Stimulated activated CD8-positive, alpha-beta memory T cell treated with anti-CD3 and anti-CD28 coated beads, Interleukin-15, amount 100 ng/mL, for 24 hours (primary cell): Measurements from ENCODE around the gene C10orf88.
"Not testable (repeated sequence)": the region's sequence is repeated elsewhere in the genome, so short reads cannot be mapped to it uniquely, and the experiment has no call there.

ENCODE experiments used
- DNase-seq: peaks from one replicate; pipeline ENCODE4 v3.0.0-alpha.2; 2020; ENCODE audit warnings: low read depth

The C10orf88 gene

DNA sequence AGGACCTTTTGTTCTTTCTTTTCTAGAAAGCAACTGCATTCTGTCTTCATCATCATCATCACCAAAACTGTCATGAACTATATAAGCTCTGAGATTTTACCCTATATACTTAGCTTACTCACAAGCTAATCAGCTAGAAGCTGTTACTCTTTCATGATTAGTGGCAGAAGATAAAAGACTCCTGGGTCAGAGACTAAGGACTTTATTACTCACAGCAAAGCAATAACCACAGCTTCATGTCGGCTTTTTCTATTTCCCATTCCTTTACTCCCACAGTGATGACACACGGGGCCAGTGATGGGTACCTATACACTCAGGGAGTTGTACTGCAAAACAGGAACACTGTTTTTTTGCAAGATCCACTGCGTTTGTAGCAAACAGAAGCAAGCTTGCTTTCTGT, 8.4 kb upstream of the C10orf88 start:
- DNase-seq: no peak

DNA sequence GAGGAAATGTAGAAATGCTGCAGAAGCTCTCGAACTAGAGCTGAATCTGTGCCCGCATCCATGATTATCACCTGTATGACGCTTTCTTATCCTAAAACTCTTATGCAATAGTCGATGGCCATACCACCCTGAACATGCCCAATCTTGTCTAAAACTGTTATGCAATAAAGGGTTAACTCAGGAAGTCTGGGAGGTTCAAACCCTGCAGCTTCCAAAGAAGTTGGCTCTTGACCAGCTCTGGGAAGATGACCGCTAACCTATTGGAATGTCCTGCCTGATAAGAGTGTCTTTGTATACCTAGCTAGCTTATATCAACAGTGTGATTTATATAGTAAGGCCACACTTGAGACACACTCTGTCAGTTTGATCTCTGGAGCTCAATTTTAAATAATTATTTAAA, 3.4 kb upstream of the C10orf88 start:
- DNase-seq: no peak

DNA sequence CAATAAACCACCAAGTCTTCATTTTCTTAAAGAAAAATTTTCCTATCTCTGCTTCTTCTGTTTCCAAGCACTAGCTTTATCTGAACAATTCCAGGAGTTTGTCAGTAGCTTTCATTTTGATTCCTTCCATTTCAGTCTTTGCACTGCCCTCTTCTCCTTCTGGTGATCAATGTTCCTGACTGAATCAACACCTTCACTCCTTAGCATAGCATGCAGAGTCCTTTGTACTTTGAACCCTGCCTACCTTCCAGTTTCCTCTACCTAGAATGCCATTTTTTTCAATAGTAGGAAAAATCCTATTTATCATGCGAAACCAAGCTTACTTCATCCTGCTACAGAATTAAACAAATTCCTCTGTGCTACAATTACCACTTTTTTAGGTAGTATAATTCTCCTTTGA, 1.9 kb upstream of the C10orf88 start:
- DNase-seq: no peak

DNA sequence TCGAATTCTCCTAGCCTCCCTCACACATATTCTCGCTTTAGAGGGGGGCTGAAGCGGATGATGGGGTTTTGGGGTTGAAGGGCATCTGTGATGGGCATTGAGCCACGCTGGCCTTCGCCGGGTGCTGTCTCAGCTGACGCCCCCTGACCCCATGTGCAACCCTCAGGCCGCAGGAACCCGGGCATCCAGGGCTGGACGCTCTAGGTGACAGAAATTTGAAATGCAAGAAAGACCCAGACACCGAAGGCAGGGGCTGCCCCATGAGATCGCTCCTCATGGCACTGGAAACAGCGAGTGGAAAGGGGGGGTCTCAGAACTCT, 664 bp upstream of the C10orf88 start:
- no peak for DNase-seq

DNA sequence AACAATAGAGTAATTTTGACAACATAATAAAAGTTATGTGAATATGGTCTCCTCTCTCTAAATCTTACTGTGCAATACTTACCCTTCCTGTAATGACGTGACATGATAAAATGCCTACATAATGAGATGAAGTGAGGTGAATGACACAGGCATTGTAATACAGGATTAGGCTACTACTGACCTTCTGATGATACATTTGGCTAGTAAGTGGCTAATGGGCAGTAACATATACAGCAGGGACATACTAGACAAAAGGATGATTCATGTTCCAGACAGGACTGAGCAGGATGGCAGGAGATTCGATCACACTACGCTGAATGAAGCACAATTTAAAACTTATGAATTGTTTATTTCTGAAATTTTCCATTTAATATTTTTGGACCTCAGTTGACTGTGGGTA, 4.7 kb downstream of the C10orf88 start:
- DNase-seq: no peak

DNA sequence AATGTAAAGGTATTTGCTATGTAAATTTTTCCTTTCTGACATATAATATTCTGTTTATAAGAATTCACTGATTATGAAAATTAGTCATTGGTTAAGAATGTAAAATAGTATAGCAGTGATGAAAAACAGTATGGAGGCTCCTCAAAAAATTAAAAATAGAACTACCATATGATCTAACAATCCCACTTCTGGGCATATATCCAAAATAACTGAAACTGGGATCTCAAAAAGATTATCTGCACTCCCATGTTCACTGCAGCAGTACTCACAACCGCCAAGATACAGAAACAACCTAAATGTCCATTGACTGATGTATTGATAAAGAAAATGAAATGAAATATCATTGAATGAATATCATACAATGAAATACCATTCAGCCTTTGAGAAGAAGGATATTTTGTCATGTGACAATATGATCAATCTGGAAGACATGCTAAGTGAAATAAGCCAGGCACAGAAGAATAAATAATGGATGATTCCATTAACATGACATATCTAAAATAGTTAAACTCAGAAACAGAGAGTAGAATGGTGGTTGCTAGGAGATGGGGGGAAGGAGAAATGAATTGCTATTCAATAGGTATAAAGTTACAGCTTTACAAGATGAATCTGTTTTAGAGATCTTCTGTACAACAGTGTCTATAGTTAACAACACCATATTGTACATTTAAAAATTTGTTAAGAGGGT, 14.0 kb downstream of the C10orf88 start:
- DNase-seq: no peak

DNA sequence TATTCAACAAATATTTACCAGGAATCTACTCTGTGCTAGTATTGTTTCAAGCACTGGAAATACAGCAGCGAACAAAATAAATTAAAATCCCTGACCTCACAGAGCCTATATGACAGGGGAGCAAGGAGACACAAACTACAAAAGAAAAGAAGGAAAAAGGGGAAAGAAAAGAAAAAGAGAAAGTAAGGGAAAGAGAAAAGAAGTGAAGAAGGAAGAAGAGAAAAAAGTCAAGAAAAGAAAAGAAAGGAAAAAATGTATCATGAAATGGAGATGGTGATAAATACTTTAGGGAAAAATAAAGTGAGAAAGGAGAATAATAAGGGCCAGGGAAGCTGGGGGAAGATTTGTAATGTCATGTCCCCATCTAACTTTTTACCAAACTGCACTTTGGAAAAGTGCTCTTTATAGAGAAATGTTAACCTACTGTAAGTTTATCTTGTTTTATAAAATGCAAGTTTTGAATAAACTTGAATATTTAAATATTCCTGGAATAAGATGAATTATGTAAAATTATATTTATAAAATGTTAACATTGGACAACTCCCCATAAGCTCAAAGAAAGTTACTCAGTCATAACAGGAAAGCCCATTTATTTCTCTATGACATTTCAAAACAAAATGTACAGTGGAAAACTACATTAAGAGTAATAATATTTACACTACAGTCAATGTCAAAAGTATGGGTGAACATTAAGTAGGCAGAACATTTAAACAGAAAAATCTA, 14.7 kb downstream of the C10orf88 start:
- DNase-seq: no peak

DNA sequence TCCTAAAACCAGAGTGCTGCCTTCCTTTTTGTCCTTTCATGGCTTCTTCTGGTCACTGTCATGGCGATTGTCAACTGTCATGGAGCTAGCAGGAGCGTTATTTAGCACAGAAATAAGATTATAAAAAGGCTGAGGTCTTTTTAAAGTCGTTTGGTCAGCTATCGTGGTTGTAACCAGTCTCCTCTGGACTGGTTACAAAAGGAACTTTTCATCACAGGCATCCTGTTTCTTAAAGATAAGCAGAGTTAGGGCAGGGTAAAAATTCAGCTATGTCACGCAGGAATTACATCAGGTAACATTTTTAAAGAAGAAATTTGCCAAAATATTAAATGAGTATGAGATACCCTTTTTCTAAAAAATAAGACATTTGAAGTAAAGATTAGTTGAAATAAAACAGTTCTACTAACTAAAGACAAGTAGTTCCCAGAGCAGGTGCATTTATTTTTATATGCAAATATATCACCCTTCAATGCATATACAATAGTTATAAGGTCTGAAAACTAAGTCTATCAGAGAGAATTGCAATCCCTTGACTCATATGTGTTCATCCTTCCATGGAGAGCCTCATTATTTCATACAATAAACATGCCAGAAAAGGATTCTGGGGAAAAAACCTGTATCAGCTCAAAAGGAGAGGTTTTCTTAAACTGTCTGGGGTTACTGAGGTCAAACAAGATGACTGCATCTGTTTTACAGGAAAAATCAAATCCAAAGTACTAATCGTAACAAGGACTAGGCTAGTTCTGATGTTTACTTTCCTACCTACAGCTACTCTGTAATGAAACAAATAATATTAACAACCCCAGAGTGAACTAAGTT, 22.7 kb downstream of the C10orf88 start:
- DNase-seq: no peak

DNA sequence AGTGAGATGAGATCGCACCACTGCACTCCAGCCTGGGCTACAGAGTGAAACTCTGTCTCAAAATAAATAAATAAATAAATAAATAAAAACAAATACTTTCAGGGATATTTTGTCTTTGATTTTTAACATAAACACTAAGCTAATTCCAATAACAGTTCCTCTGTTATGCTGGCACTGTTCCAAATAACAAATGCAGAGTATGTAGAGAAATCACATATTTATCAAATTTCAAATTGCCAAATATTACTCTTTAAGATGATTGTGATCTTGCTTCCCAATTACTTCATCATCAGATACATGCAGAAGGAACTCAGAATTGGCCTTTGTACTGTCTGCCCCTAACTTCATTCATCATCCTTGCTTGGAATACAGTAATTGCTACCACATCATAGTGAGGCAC, 23.9 kb downstream of the C10orf88 start:
- DNase-seq: no peak

DNA sequence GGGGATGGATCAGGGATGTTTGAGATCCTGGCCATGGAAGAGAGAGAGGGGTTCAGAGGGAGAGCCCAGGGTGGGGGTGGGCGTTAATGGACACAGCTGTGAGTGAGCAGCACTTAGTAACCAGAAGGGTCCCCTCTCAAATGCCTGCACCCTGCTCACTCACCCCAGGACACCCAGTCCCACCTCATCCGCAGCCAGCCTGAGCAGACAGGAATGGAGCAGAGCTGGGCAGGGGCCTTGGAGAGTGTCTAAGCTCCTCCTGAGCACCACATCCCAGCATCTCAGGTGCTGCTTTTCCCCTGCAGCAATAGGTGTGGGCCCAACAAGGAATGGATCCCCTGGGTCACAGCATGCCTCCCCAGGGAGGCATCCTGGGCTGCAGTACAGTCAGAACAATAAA, 38.3 kb downstream of the C10orf88 start:
- no peak for DNase-seq

DNA sequence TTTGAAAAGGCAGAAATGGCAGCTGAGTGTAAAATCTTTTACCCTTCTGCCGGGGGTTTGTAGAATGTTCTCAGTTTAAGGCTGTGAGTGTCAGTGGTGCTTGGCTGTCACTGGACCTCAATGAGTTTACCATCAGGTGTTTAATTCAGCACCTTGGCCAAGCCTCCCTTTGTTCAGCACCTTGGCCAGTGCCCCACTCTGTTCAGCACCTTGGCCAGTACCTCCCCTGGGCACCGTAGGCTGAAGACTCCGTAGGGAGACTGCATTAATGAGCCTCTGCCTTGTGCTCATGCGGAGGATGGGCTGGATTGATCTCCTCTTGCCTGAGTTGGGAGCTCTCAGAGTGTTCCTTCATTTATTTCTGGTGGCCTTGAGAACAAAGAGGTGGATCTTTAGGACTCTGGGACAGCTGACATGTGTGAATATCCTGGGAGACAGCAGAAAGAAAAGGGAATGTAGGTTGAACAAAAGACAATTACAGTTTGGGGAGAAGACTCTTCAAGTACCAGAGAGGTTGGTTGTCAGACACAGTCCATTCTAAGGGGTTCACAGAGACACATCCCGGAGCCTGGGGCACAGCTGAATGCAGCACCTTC, 42.0 kb downstream of the C10orf88 start:
- no peak for DNase-seq

DNA sequence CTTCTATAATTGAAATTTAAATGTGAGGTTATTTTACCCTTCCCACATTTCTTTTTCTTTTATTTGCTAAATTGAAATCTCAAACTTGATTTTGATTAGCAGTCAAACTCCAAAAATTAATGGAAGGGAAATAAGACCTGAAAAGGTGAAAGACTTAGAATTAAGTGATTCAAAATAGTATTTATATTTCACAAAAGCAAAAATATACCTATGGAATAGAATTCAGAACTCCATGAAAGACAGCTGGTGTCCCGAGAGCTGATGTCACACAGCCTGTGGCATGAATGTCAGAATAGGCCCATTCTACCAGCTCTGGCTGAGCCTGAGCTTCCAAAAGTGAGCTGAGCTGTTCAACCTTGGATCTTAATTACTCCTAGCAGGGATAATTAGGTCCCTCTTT, 43.7 kb downstream of the C10orf88 start, which contains the start of gene FAM24A:
TSS of gene FAM24A (plus strand) at position 301 of the 400 bp plus-strand sequence. CDS start 1,025 bp downstream, outside the sequence.
- no peak for DNase-seq

DNA sequence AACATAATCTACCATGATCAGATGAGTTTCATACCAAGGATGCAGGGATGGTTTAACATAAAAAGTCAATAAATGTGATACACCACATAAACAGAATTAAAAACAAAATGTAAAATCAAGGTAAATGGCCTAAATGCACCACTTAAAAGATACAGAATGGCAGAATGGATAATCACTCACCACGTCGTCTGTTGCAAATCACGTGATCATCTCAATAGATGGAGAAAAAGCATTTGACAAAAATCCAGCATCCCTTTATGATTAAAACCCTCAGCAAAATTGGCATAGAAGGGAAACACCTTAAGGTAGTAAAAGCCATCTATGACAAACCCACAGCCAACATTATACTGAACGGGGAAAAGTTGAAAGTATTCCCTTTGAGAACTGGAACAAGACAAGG, 50.2 kb downstream of the C10orf88 start:
- DNase-seq: not testable (repeated sequence)

DNA sequence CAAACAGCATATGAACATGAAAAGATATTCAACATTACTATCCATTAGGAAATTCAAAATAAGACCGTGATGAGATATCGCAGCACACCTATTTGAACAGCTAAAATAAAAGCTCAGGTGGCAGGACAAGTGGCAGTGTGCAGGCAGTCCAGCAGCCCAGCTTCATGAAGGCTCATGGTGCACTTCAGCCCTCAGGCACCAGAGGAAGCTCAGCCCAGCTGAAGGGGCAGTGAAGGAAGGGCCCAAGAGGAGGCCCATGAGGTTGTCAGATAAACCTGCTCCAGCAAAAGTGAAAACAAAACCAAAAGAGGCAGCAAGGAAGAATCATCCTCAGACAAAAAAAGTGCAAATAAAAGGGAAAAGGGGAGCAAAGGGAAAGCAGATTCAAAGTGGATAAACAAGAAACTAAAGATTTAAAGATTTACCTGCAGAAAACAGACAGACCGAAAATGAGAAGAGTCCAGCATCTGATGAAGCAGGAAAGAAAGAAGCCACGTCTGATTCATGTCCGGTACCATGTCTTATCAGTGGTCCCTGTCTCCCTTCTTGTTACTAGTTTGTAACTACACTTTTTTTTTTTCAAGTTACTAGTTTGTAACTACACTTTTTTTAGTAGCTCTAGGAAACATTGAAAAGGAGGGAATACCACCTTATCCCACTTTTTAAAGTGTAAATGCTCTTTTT, 59.6 kb downstream of the C10orf88 start:
- no peak for DNase-seq

DNA sequence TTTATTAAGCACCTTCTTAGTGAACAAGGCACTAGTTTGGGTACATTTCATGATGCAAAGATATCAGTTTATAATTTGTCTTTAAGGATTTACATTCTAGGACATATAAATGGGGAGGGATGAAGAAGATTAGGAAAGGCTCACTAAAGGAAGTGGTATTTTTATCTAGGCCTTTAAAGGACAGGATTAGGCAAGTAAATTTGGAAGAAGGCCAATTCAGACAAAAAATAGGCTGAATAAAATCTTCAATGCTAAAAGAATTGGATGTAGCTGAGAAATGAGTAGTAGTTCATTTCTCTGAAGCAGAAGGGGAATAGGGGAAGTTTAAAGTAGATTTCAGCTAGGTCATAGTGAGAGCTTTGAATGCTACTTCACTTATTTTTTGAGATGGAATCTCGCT, 69.9 kb downstream of the C10orf88 start:
- DNase-seq: no peak

DNA sequence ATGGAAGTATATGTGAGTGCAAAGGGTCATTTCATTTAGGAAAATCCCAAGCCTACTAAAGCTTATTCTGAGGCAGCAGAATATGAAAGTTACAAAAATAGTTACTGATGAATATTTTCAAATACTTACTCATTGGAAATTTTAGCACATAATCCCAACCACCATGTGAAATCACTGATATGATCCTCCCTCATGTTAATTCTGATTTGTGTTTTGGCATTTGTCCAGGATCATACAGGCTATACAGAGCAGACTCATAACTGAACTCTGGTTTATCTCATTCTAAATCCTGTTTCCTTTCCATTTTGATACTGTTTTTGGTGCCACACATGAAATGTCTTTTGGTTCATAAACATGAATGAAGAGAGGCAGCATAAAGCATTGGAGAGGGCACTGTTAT, 71.3 kb downstream of the C10orf88 start:
- no peak for DNase-seq
